ENCODE data around the gene KCNQ1OT1.

KCNQ1OT1 gene

GRCh38 chr11:2588809-2589537 is 110.8 kb downstream of the KCNQ1OT1 start:
- H3K27me3 Mint-ChIP-seq = no peaks in the 10 kb centered on the region
- no peak overlapping the region for H3K4me3 Mint-ChIP-seq
- intact Hi-C loops (cut with micrococcal nuclease) = no loop called here
- no peaks in the 10 kb centered on the region for H3K9me3 Mint-ChIP-seq
- H3K36me3 Mint-ChIP-seq (ENCODE audit: low read depth) = peaks cover 73% of the 10 kb centered on the region
- H3K4me1 Mint-ChIP-seq (ENCODE audit: low read depth) = no peaks in the 10 kb centered on the region
- H3K27ac Mint-ChIP-seq = no peak overlapping the region

- H3K27me3 Mint-ChIP-seq = no peaks in the 10 kb centered on the region
- no peak overlapping the region for H3K4me3 Mint-ChIP-seq
- H3K36me3 Mint-ChIP-seq (ENCODE audit: low read depth) = peaks cover 64% of the 10 kb centered on the region
- H3K9me3 Mint-ChIP-seq = no peaks in the 10 kb centered on the region
- H3K27ac Mint-ChIP-seq = no peak overlapping the region
- H3K4me1 Mint-ChIP-seq (ENCODE audit: low read depth) = no peaks in the 10 kb centered on the region
- intact Hi-C loops (cut with micrococcal nuclease) = no loop called here
These were observed 111.6 kb downstream of the KCNQ1OT1 start for GRCh38 chr11:2587976-2588748.

GRCh38 chr11:2587132-2587930 is 112.5 kb downstream of the KCNQ1OT1 start:
- Mint-ChIP-seq H3K27ac (no peak overlapping the region), H3K36me3 (ENCODE audit: low read depth) (peaks cover 56% of the 10 kb centered on the region), H3K27me3 (no peaks in the 10 kb centered on the region), H3K9me3 (no peaks in the 10 kb centered on the region), H3K4me1 (ENCODE audit: low read depth) (no peaks in the 10 kb centered on the region), H3K4me3 (no peak overlapping the region)
- intact Hi-C loops (cut with micrococcal nuclease) = no loop called here

GRCh38 chr11:2586793-2587131 is 113.0 kb downstream of the KCNQ1OT1 start:
- no peaks in the 10 kb centered on the region for H3K9me3 Mint-ChIP-seq
- H3K4me1 Mint-ChIP-seq (ENCODE audit: low read depth) = no peaks in the 10 kb centered on the region
- H3K27me3 Mint-ChIP-seq = no peaks in the 10 kb centered on the region
- no peak overlapping the region for H3K4me3 Mint-ChIP-seq
- no peak overlapping the region for H3K27ac Mint-ChIP-seq
- H3K36me3 Mint-ChIP-seq (ENCODE audit: low read depth) = peaks cover 50% of the 10 kb centered on the region
- intact Hi-C loops (cut with micrococcal nuclease) = no loop called here

- no peaks in the 10 kb centered on the region for H3K4me1 Mint-ChIP-seq (ENCODE audit: low read depth)
- H3K4me3 Mint-ChIP-seq = no peak overlapping the region
- no peaks in the 10 kb centered on the region for H3K9me3 Mint-ChIP-seq
- no peak overlapping the region for H3K27ac Mint-ChIP-seq
- H3K27me3 Mint-ChIP-seq = no peaks in the 10 kb centered on the region
- intact Hi-C loops (cut with micrococcal nuclease) = no loop called here
- H3K36me3 Mint-ChIP-seq (ENCODE audit: low read depth) = peaks cover 45% of the 10 kb centered on the region
These were observed 113.6 kb downstream of the KCNQ1OT1 start for GRCh38 chr11:2586087-2586792.

- H3K27me3 Mint-ChIP-seq = no peaks in the 10 kb centered on the region
- no peaks in the 10 kb centered on the region for H3K9me3 Mint-ChIP-seq
- H3K4me3 Mint-ChIP-seq = no peak overlapping the region
- H3K27ac Mint-ChIP-seq = no peak overlapping the region
- intact Hi-C loops (cut with micrococcal nuclease) = no loop called here
- peaks cover 43% of the 10 kb centered on the region for H3K36me3 Mint-ChIP-seq (ENCODE audit: low read depth)
- H3K4me1 Mint-ChIP-seq (ENCODE audit: low read depth) = no peaks in the 10 kb centered on the region
These were observed 114.2 kb downstream of the KCNQ1OT1 start for GRCh38 chr11:2585566-2586086.

GRCh38 chr11:2584812-2585565 is 114.8 kb downstream of the KCNQ1OT1 start:
- no peak overlapping the region for H3K27ac Mint-ChIP-seq
- H3K4me1 Mint-ChIP-seq (ENCODE audit: low read depth) = no peaks in the 10 kb centered on the region
- no peaks in the 10 kb centered on the region for H3K9me3 Mint-ChIP-seq
- H3K36me3 Mint-ChIP-seq (ENCODE audit: low read depth) = peaks cover 40% of the 10 kb centered on the region
- H3K4me3 Mint-ChIP-seq = no peak overlapping the region
- H3K27me3 Mint-ChIP-seq = no peaks in the 10 kb centered on the region
- intact Hi-C loops (cut with micrococcal nuclease) = no loop called here

- Mint-ChIP-seq H3K4me1 (ENCODE audit: low read depth) (no peaks in the 10 kb centered on the region), H3K27ac (no peak overlapping the region), H3K27me3 (no peaks in the 10 kb centered on the region), H3K9me3 (no peaks in the 10 kb centered on the region), H3K36me3 (ENCODE audit: low read depth) (peaks cover 38% of the 10 kb centered on the region), H3K4me3 (no peak overlapping the region)
- intact Hi-C loops (cut with micrococcal nuclease) = no loop called here
These were observed 115.4 kb downstream of the KCNQ1OT1 start for GRCh38 chr11:2584434-2584811.

GRCh38 chr11:2583605-2583958 is 116.2 kb downstream of the KCNQ1OT1 start:
- H3K9me3 Mint-ChIP-seq = no peaks in the 10 kb centered on the region
- intact Hi-C loops (cut with micrococcal nuclease) = no loop called here
- H3K27me3 Mint-ChIP-seq = no peaks in the 10 kb centered on the region
- no peak overlapping the region for H3K4me3 Mint-ChIP-seq
- H3K27ac Mint-ChIP-seq = no peak overlapping the region
- H3K36me3 Mint-ChIP-seq (ENCODE audit: low read depth) = peaks cover 38% of the 10 kb centered on the region
- no peaks in the 10 kb centered on the region for H3K4me1 Mint-ChIP-seq (ENCODE audit: low read depth)

- no peak overlapping the region for H3K27ac Mint-ChIP-seq
- H3K27me3 Mint-ChIP-seq = no peaks in the 10 kb centered on the region
- H3K4me1 Mint-ChIP-seq (ENCODE audit: low read depth) = no peaks in the 10 kb centered on the region
- peaks cover 38% of the 10 kb centered on the region for H3K36me3 Mint-ChIP-seq (ENCODE audit: low read depth)
- H3K4me3 Mint-ChIP-seq = no peak overlapping the region
- intact Hi-C loops (cut with micrococcal nuclease) = no loop called here
- no peaks in the 10 kb centered on the region for H3K9me3 Mint-ChIP-seq
These were observed 116.7 kb downstream of the KCNQ1OT1 start for GRCh38 chr11:2582946-2583604.

GRCh38 chr11:2582351-2582945 is 117.3 kb downstream of the KCNQ1OT1 start:
- Mint-ChIP-seq H3K27ac (no peak overlapping the region), H3K36me3 (ENCODE audit: low read depth) (peaks cover 38% of the 10 kb centered on the region), H3K9me3 (no peaks in the 10 kb centered on the region), H3K4me1 (ENCODE audit: low read depth) (no peaks in the 10 kb centered on the region), H3K27me3 (no peaks in the 10 kb centered on the region), H3K4me3 (no peak overlapping the region)
- intact Hi-C loops (cut with micrococcal nuclease) = no loop called here

- Mint-ChIP-seq H3K4me3 (no peak overlapping the region), H3K27ac (no peak overlapping the region), H3K9me3 (no peaks in the 10 kb centered on the region), H3K27me3 (no peaks in the 10 kb centered on the region), H3K4me1 (ENCODE audit: low read depth) (no peaks in the 10 kb centered on the region), H3K36me3 (ENCODE audit: low read depth) (peaks cover 38% of the 10 kb centered on the region)
- intact Hi-C loops (cut with micrococcal nuclease) = no loop called here
These were observed 117.9 kb downstream of the KCNQ1OT1 start for GRCh38 chr11:2581931-2582350.

Measured in dendritic cell treated with granulocyte-macrophage colony-stimulating factor and Interleukin-4, amounts not matched to agents 40 ng/mL and 50 ng/mL, for 4 days (primary cell).